ENCODE measurements around the gene SUN5. TPM values are rescaled to one million over a fixed set of nuclear protein-coding genes. Genes with fewer than 3 reads are reported as not detected.

The SUN5 gene
- total and polyA plus RNA-seq, 4 donors: not detected

DNA sequence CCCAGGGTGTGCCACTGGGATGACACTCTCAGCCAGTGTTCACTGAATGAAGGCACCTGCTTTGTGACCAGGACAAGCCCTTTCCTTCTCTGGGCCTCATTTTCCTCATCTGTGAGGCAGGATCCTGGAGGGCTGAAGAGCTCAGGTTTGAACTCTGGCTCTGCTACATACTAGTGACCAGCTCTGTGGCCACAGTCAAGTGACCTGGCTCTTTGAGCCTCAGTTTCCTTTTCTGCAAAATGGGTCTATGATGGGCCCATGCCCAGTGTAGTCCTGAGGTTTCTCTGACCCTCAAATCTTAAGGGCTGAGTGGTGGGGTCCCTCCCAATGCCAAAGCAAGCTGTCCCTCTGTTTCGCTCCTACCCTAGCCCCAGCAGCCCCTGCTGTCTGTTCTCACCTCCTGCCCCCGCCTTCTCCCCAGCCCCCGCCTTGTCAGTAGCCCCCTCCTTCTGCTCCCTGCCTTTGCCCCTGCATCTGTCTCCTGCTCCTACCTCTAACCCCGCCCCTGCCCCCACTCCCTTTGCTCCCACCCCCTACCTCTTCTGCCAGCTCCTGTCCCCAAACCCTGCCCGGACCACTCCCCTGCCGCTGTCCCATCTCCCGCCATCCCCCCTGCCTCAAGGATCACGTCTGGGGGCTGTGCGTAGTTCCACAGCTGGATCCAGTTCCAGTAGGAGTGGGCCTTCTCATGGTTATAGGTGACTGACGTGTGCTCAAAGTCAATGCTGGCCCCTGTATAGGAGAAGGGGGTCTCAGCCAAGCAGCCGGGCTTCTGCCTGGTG, 17.0 kb downstream of the SUN5 start:
- Histone ChIP-seq H3K9me3 (ENCODE audit: control insufficient read depth in 4 of 4, insufficient read depth in 3 of 4, low read length in 3 of 4) (no peaks in the 10 kb centered on the region), H3K4me3 (no peak overlapping the region), H3K36me3 (ENCODE audit: control insufficient read depth in 4 of 4, insufficient read depth in 4 of 4, low read length in 4 of 4) (no peaks in the 10 kb centered on the region), H3K27ac (ENCODE audit: low read depth in 1 of 2, low read length in 1 of 2) (no peak overlapping the region), H3K9ac (ENCODE audit: insufficient read depth in 1 of 2, low read length in 2 of 2) (no peak overlapping the region), H3K4me1 (ENCODE audit: control insufficient read depth in 5 of 5, insufficient read depth in 5 of 5, low read length in 5 of 5) (peaks cover 0 to 6% (median 0%) of the 10 kb centered on the region in 5 donors), H3K27me3 (ENCODE audit: control insufficient read depth in 3 of 3, insufficient read depth in 3 of 3, low read length in 2 of 3) (peaks cover 0 to 3% (median 0%) of the 10 kb centered on the region in 3 donors)
- ATAC-seq (ENCODE audit: insufficient read depth, low FRiP score) (no peak), DNase-seq (no peak)
- 85 to 95% methylated on average over 11 of the region's 11 CpGs for WGBS, 2 donors
- TF ChIP-seq, protein P1, sequence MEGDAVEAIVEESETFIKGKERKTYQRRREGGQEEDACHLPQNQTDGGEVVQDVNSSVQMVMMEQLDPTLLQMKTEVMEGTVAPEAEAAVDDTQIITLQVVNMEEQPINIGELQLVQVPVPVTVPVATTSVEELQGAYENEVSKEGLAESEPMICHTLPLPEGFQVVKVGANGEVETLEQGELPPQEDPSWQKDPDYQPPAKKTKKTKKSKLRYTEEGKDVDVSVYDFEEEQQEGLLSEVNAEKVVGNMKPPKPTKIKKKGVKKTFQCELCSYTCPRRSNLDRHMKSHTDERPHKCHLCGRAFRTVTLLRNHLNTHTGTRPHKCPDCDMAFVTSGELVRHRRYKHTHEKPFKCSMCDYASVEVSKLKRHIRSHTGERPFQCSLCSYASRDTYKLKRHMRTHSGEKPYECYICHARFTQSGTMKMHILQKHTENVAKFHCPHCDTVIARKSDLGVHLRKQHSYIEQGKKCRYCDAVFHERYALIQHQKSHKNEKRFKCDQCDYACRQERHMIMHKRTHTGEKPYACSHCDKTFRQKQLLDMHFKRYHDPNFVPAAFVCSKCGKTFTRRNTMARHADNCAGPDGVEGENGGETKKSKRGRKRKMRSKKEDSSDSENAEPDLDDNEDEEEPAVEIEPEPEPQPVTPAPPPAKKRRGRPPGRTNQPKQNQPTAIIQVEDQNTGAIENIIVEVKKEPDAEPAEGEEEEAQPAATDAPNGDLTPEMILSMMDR (IDR thresholded peaks at IDR 0.05; ENCODE audit: control extremely low read depth, extremely low read depth): no peak

DNA sequence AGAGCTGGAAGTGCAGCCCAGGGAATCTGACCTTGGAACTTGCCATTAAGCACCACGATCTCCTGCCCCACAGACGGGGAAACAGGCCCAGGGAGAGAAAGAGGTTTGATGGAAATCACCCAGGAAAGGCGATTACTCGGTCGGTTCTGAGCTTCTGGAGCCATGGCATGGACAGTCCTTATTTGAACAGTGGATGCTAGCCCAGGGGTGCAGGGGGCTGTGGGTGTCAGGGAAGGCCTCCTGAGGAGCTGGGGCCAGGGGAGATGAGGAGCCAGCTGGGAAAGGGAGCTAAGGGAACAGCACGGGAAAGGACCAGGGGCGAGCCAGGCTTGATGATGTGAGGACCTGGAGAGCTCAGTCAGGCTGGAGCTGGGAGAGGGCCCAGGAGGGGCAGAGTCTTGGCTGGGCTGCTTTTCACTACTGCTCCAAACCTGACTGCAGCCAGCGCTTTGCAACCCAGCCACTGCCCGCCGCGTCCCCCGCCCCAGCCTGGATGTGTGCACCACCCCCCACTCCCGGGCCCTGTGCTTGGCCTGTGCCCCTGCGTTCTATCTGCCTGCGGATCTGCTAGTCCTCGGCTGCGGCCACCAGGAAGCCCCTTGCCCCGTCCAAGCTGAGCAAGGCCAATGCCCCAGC, 17.8 kb downstream of the SUN5 start:
- Histone ChIP-seq H3K27me3 (ENCODE audit: control insufficient read depth in 3 of 3, insufficient read depth in 3 of 3, low read length in 2 of 3) (peaks cover 0 to 3% (median 0%) of the 10 kb centered on the region in 3 donors), H3K27ac (ENCODE audit: low read depth in 1 of 2, low read length in 1 of 2) (no peak overlapping the region)

DNA sequence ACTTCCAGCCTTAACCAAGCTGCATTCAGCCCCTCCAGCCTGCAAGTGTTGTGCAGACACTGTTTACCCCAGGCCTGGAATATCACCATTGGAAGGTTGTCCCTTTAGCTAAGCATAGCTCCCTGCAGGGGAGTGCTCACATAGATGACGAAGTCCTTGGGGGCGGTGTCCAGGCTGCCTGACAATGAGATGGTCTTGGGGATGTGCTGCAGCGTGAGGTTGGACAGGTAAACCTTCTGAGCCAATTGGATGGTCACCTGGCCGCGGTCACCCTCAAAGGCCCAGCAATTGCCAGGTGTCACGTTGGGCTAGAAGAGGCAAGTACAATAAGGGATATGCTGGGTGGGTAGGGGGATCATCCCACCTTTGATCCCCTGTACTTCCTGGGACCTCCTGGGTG, 18.6 kb downstream of the SUN5 start:
- no peak for ATAC-seq (ENCODE audit: insufficient read depth, low FRiP score)

More for the DNA sequence above, 17.8 kb downstream of the SUN5 start:
- peaks cover 0 to 6% (median 0%) of the 10 kb centered on the region in 5 donors for H3K4me1 ChIP-seq (ENCODE audit: control insufficient read depth in 5 of 5, insufficient read depth in 5 of 5, low read length in 5 of 5)
- no peaks in the 10 kb centered on the region for H3K36me3 ChIP-seq (ENCODE audit: control insufficient read depth in 4 of 4, insufficient read depth in 4 of 4, low read length in 4 of 4)
- TF ChIP-seq, protein P1 (IDR thresholded peaks at IDR 0.05; ENCODE audit: control extremely low read depth, extremely low read depth): no peak
- DNase-seq (no peak), ATAC-seq (ENCODE audit: insufficient read depth, low FRiP score) (no peak)
- H3K4me3 ChIP-seq: no peak overlapping the region
- WGBS, 2 donors: 76 to 89% methylated on average over 18 of the region's 18 CpGs
- H3K9ac ChIP-seq (ENCODE audit: insufficient read depth in 1 of 2, low read length in 2 of 2): no peak overlapping the region
- H3K9me3 ChIP-seq (ENCODE audit: control insufficient read depth in 4 of 4, insufficient read depth in 3 of 4, low read length in 3 of 4): no peaks in the 10 kb centered on the region

More for the DNA sequence above, 18.6 kb downstream of the SUN5 start:
- Histone ChIP-seq H3K4me1 (ENCODE audit: control insufficient read depth in 5 of 5, insufficient read depth in 5 of 5, low read length in 5 of 5) (peaks cover 0 to 6% (median 0%) of the 10 kb centered on the region in 5 donors), H3K27me3 (ENCODE audit: control insufficient read depth in 3 of 3, insufficient read depth in 3 of 3, low read length in 2 of 3) (peaks cover 0 to 3% (median 0%) of the 10 kb centered on the region in 3 donors), H3K9me3 (ENCODE audit: control insufficient read depth in 4 of 4, insufficient read depth in 3 of 4, low read length in 3 of 4) (no peaks in the 10 kb centered on the region), H3K36me3 (ENCODE audit: control insufficient read depth in 4 of 4, insufficient read depth in 4 of 4, low read length in 4 of 4) (no peaks in the 10 kb centered on the region), H3K9ac (ENCODE audit: insufficient read depth in 1 of 2, low read length in 2 of 2) (no peak overlapping the region), H3K4me3 (no peak overlapping the region), H3K27ac (ENCODE audit: low read depth in 1 of 2, low read length in 1 of 2) (no peak overlapping the region)
- 83 to 90% methylated on average over 6 of the region's 6 CpGs for WGBS, 2 donors
- DNase-seq: no peak
- TF ChIP-seq, protein P1 (IDR thresholded peaks at IDR 0.05; ENCODE audit: control extremely low read depth, extremely low read depth): no peak
